GM21390 (cell line): ENCODE data around the gene RAD51B.

ENCODE experiments used
- ATAC-seq: cut with Tn5 transposase; IDR thresholded peaks from one replicate; pipeline ENCODE4 v1.9.1; 2021; ENCODE audit not compliant: unreplicated experiment

Gene RAD51B

GRCh38 chr14:68261092-68261842 is 441.7 kb downstream of the RAD51B start:
- ATAC-seq: no peak

GRCh38 chr14:68262567-68262966 is 443.0 kb downstream of the RAD51B start:
- ATAC-seq: no peak

GRCh38 chr14:68263563-68264259 is 444.1 kb downstream of the RAD51B start:
- no peak for ATAC-seq

- no peak for ATAC-seq
Observed at GRCh38 chr14:68264260-68264569, 444.6 kb downstream of the RAD51B start.

GRCh38 chr14:68266998-68267397 is 447.4 kb downstream of the RAD51B start:
- no peak for ATAC-seq

- ATAC-seq: peak; percentile 61
Observed at GRCh38 chr14:68268197-68268596, 448.6 kb downstream of the RAD51B start.

GRCh38 chr14:68268719-68269118 is 449.1 kb downstream of the RAD51B start:
- ATAC-seq: no peak

GRCh38 chr14:68269136-68269927 is 449.8 kb downstream of the RAD51B start:
- ATAC-seq: no peak

- ATAC-seq: no peak
Observed at GRCh38 chr14:68270342-68270741, 450.8 kb downstream of the RAD51B start.

- no peak for ATAC-seq
Observed at GRCh38 chr14:68271913-68272391, 452.4 kb downstream of the RAD51B start.

GRCh38 chr14:68273413-68273812 is 453.8 kb downstream of the RAD51B start:
- ATAC-seq: no peak

GRCh38 chr14:68274725-68275124 is 455.1 kb downstream of the RAD51B start:
- ATAC-seq: no peak

- ATAC-seq: no peak
Observed at GRCh38 chr14:68278576-68279436, 459.2 kb downstream of the RAD51B start.

- no peak for ATAC-seq
Observed at GRCh38 chr14:68279437-68279720, 459.8 kb downstream of the RAD51B start.

GRCh38 chr14:68279777-68280233 is 460.2 kb downstream of the RAD51B start:
- ATAC-seq: peak; percentile 48

GRCh38 chr14:68281497-68281896 is 461.9 kb downstream of the RAD51B start:
- no peak for ATAC-seq

GRCh38 chr14:68282479-68283377 is 463.1 kb downstream of the RAD51B start:
- ATAC-seq: peak; percentile 20

- peak; percentile 34 for ATAC-seq
Observed at GRCh38 chr14:68283378-68284123, 464.0 kb downstream of the RAD51B start.

GRCh38 chr14:68284333-68284732 is 464.8 kb downstream of the RAD51B start:
- no peak for ATAC-seq
